ENCODE results near the gene EXO5. TPM values are rescaled to one million over a fixed set of nuclear protein-coding genes. Genes with fewer than 3 reads are reported as not detected.
"Not testable (repeated sequence)": the region's sequence is repeated elsewhere in the genome, so short reads cannot be mapped to it uniquely, and the experiment has no call there.

Gene EXO5
- total RNA-seq, 8 experiments from 2014 or later = 7.6 to 16.0 (median 10.7) TPM

- in situ Hi-C loops (cut with MboI; ENCODE audit: low pct_unique_long_range_greater_than_20kb in 2 of 9, low sequenced_read_pairs in 9 of 9, unreplicated experiment in 9 of 9) = no loop called here
- H3K27ac ChIP-seq = no peak overlapping the region
- H3K4me1 ChIP-seq (replicated peaks in 1 of 2) = no peaks in the 10 kb centered on the region
- no peak for ATAC-seq (replicated peaks in 6 of 8)
- H3K4me3 ChIP-seq = no peak overlapping the region
- WGBS, 10 experiments = 61 to 100% (median 90%) methylated on average over 1 to 2 of the region's 2 CpGs; no CpG with 5 or more reads in 1 of the 10 experiments
Measured at GRCh38 chr1:40519517-40519916, 10.9 kb downstream of the EXO5 start.

DNA sequence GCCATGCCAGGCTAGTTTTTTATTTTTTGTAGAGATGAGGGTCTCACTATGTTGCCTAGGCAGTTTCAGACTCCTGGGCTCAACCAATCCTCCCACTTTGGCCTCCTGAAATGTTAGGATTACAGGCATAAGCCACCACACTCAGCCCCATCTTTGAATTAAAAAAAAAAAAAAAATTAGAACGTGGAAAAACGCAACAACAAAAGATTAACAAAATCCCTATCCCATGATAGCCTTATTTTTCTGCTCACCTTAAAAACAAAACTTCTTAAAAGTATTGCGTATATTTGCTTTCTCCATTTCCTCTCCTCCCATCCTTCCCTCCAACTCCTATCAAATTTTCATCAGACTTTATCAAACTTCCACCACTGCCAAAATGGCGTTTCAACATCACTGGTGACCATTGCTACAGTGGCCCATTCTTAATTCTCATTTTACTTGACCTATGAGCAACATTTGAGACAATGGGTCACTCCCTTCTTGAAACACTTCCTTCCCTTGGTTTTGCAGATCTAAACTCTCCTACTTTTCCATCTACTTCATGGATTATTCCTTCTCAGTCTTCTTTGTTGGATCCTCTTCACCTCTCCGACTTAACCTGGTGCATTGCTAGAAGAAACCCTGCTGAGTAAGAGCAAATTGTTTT, 22.3 kb downstream of the EXO5 start:
- peak overlapping the region; percentile 52 to 75 (median 59) for H3K4me3 ChIP-seq
- H3K4me1 ChIP-seq (replicated peaks in 1 of 2) = peaks cover 4 to 12% of the 10 kb centered on the region in 2 donors
- H3K27ac ChIP-seq = peak overlapping the region; percentile 22 to 51
- peak in 6 of 8 experiments; percentile 0 to 34 (median 8) for ATAC-seq (replicated peaks in 6 of 8)
- WGBS, 10 experiments = 22 to 65% (median 47%) methylated on average over 3 to 5 of the region's 5 CpGs
- in situ Hi-C loops (cut with MboI; ENCODE audit: low pct_unique_long_range_greater_than_20kb in 2 of 9, low sequenced_read_pairs in 9 of 9, unreplicated experiment in 9 of 9) = no loop called here

- 0 to 2% (median 0%) methylated on average over 2 to 35 of the region's 35 CpGs; no CpG with 5 or more reads in 2 of the 10 experiments for WGBS, 10 experiments
- in situ Hi-C loops (cut with MboI; ENCODE audit: low pct_unique_long_range_greater_than_20kb in 2 of 9, low sequenced_read_pairs in 9 of 9, unreplicated experiment in 9 of 9) = no loop called here
- Histone ChIP-seq H3K27ac (peak within 1 kb of the TSS; percentile 22 to 51), H3K4me3 (peak within 1 kb of the TSS; percentile 52 to 75 (median 59)), H3K4me1 (replicated peaks in 1 of 2) (peaks cover 4 to 12% of the 10 kb centered on the region in 2 donors)
- ATAC-seq (replicated peaks in 6 of 8) = peak; percentile 98 to 100 (median 99)
Measured at GRCh38 chr1:40531381-40532061, 23.0 kb downstream of the EXO5 start, which contains the start of gene ZNF684. Gene ZNF684, plus strand, starts transcription at chr1:40531637. Its CDS starts 1,530 bp downstream, at chr1:40533167.

GRCh38 chr1:40532062-40532389, 23.5 kb downstream of the EXO5 start:
- WGBS, 10 experiments = 0 to 13% (median 0%) methylated on average over 1 to 3 of the region's 3 CpGs; no CpG with 5 or more reads in 3 of the 10 experiments
- H3K4me1 ChIP-seq (replicated peaks in 1 of 2) = peaks cover 4 to 12% of the 10 kb centered on the region in 2 donors
- in situ Hi-C loops (cut with MboI; ENCODE audit: low pct_unique_long_range_greater_than_20kb in 2 of 9, low sequenced_read_pairs in 9 of 9, unreplicated experiment in 9 of 9) = no loop called here
- H3K4me3 ChIP-seq = peak overlapping the region; percentile 52 to 75 (median 59)
- H3K27ac ChIP-seq = no peak overlapping the region
- no peak for ATAC-seq (replicated peaks in 6 of 8)

DNA sequence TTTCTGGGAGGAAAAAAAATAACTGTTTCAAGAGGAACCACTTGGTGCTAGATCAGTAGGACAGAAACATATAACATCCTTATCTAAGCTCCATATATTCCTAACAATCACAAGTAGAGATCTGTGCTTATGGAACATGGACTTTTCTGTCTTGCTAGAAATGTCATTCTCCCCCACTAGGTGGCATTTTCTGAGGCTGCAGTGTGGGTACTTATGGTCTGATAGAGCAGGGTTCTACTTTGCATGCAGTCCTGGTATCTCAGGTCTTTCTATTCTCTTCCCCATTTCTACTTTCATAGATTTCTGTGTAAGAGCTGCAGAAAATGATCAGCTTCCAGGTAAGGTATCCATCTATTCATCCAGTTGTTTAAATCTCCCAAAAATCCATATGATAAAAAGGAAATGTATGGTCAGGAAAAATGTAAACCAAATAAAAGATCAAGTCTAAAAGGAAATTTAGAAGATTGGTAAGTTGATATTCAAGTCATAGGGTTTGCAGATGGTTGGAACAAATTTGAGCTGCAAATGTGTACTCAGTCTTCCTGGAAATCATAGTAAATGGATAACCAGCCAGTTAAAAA, 24.4 kb downstream of the EXO5 start:
- peak overlapping the region in 1 of 5 donors; percentile 16 for H3K4me3 ChIP-seq
- peak in 1 of 8 experiments; percentile 10 for ATAC-seq (replicated peaks in 6 of 8)
- H3K4me1 ChIP-seq (replicated peaks in 1 of 2) = peaks cover 4 to 12% of the 10 kb centered on the region in 2 donors
- in situ Hi-C loops (cut with MboI; ENCODE audit: low pct_unique_long_range_greater_than_20kb in 2 of 9, low sequenced_read_pairs in 9 of 9, unreplicated experiment in 9 of 9) = no loop called here
- H3K27ac ChIP-seq = no peak overlapping the region

GRCh38 chr1:40534589-40534988, 26.0 kb downstream of the EXO5 start:
- Histone ChIP-seq H3K4me3 (no peak overlapping the region), H3K4me1 (replicated peaks in 1 of 2) (peaks cover 4 to 12% of the 10 kb centered on the region in 2 donors), H3K27ac (no peak overlapping the region)
- in situ Hi-C loops (cut with MboI; ENCODE audit: low pct_unique_long_range_greater_than_20kb in 2 of 9, low sequenced_read_pairs in 9 of 9, unreplicated experiment in 9 of 9) = no loop called here
- ATAC-seq (replicated peaks in 6 of 8) = no peak

DNA sequence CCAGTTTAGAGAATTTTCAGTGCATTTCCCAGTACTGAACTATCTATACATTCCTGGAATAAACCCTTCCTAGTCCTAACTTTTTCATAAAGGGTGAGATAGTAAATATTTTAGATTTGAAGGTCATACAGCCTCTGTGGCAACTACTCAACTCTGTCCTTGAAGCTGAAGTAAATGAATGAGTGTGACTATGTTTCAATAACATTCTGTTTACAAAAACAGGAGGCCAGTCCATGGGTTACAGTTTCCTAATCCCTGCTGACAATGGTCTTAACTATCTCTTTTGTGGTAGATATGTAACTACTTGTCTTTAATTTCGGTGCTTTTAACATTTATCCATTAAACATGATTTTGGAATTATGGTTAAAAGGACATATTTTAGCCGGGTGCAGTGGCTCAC, 27.2 kb downstream of the EXO5 start:
- WGBS, 10 experiments = 80 to 100% (median 96%) methylated on average over 1 to 2 of the region's 2 CpGs; no CpG with 5 or more reads in 4 of the 10 experiments
- no peak for ATAC-seq (replicated peaks in 6 of 8)
- H3K4me3 ChIP-seq = no peak overlapping the region
- in situ Hi-C loops (cut with MboI; ENCODE audit: low pct_unique_long_range_greater_than_20kb in 2 of 9, low sequenced_read_pairs in 9 of 9, unreplicated experiment in 9 of 9) = no loop called here
- H3K27ac ChIP-seq = no peak overlapping the region
- H3K4me1 ChIP-seq (replicated peaks in 1 of 2) = peaks cover 4 to 9% of the 10 kb centered on the region in 2 donors

DNA sequence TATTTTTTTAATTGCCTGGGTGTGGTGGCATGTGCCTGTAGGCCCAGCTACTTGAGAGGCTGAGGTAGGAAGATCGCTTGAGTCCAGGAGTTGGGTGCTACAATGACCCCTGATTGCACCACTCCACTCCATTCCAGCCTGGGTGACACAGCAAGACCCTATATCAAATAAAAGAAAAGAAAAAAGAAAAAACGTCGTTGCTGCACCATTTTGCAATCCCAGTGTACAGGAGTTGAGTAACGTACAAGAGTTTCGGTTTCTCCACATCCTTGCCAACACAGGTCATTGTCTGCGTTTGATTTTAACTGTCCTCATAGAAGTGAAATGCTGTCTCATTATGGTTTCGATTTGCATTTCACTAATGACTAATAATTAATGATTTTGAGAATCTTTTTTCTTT, 30.8 kb downstream of the EXO5 start:
- 61 to 96% (median 82%) methylated on average over 2 to 6 of the region's 7 CpGs for WGBS, 10 experiments
- Histone ChIP-seq H3K4me1 (replicated peaks in 1 of 2) (no peaks in the 10 kb centered on the region), H3K27ac (no peak overlapping the region), H3K4me3 (no peak overlapping the region)
- ATAC-seq (replicated peaks in 6 of 8) = no peak
- in situ Hi-C loops (cut with MboI; ENCODE audit: low pct_unique_long_range_greater_than_20kb in 2 of 9, low sequenced_read_pairs in 9 of 9, unreplicated experiment in 9 of 9) = no loop called here

- Histone ChIP-seq H3K4me1 (replicated peaks in 1 of 2) (no peaks in the 10 kb centered on the region), H3K4me3 (no peak overlapping the region), H3K27ac (no peak overlapping the region)
- in situ Hi-C loops (cut with MboI; ENCODE audit: low pct_unique_long_range_greater_than_20kb in 2 of 9, low sequenced_read_pairs in 9 of 9, unreplicated experiment in 9 of 9) = no loop called here
- no peak for ATAC-seq (replicated peaks in 6 of 8)
- WGBS, 10 experiments = 90 to 100% (median 99%) methylated on average over 1 to 4 of the region's 4 CpGs
Measured at GRCh38 chr1:40546957-40547356, 38.4 kb downstream of the EXO5 start.

DNA sequence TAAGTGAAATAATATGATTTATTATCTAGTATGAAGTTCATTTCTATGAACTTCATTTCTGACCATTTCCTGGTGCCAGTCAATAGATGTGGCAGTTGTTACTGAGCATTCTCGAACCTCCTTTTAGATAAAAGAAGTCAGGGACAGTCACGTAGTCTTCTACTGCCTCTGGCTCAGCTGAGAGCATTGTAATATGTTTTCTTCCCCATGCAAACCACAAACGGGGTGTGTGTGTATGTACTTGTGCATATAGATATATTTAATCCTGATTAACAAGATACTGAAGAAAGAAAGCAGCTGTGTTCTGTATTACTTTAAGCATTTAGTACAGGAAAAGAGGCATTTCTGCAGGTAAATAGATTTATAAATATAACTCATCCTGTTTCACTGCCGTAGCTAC, 44.5 kb downstream of the EXO5 start:
- no peak overlapping the region for H3K27ac ChIP-seq
- H3K4me1 ChIP-seq (replicated peaks in 1 of 2) = no peaks in the 10 kb centered on the region
- no peak overlapping the region for H3K4me3 ChIP-seq
- 14 to 100% (median 86%) methylated on average over 1 to 4 of the region's 4 CpGs; no CpG with 5 or more reads in 1 of the 10 experiments for whole genome bisulfite sequencing, 10 experiments
- ATAC-seq (replicated peaks in 6 of 8) = peak in 3 of 8 experiments; percentile 37 to 94 (median 77)
- in situ Hi-C loops (cut with MboI; ENCODE audit: low pct_unique_long_range_greater_than_20kb in 2 of 9, low sequenced_read_pairs in 9 of 9, unreplicated experiment in 9 of 9) = no loop called here

DNA sequence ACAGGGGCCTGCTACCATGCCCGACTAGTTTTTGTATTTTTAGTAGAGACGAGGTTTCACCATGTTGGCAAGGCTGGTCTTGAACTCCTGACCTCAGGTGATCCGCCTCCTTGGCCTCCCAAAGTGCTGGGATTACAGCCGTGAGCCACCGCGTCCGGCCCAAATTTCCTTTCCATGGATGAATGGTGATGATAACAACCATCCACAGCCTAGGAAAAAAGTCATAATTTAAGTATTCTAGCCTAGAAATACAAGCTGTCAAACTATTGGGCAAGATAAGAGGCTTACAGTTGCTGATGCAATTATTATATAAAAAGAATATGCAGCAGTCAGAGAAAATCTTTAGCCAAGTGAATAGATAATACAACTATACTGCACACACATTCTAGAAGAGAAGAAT, 46.2 kb downstream of the EXO5 start:
- ATAC-seq (replicated peaks in 6 of 8); in situ Hi-C loops (cut with MboI; ENCODE audit: low pct_unique_long_range_greater_than_20kb in 2 of 9, low sequenced_read_pairs in 9 of 9, unreplicated experiment in 9 of 9): not testable (repeated sequence)
- WGBS, 10 experiments = 20 to 92% (median 73%) methylated on average over 1 to 7 of the region's 7 CpGs; no CpG with 5 or more reads in 3 of the 10 experiments

DNA sequence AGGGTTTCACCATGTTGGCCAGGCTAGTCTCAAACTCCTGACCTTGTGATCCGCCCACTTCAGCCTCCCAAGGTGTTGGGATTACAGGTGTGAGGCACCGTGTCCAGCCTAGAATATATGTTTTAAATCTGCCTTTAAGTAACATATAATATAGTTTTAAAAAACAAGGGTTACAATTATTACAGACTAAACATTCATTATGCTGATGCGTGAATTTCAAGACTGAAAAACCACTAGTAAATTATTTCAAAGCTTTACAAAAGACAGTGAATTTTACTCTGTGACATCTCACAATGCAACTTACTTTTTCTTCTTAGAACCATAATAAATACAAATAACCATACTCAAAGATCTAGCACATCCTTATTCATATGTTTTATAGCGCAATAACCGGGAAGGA, 47.6 kb downstream of the EXO5 start:
- no peak overlapping the region for H3K27ac ChIP-seq
- no peak for ATAC-seq (replicated peaks in 6 of 8)
- no peak overlapping the region for H3K4me3 ChIP-seq
- WGBS, 10 experiments = 74 to 100% (median 89%) methylated on average over 1 to 5 of the region's 5 CpGs; no CpG with 5 or more reads in 1 of the 10 experiments
- no peaks in the 10 kb centered on the region for H3K4me1 ChIP-seq (replicated peaks in 1 of 2)
- in situ Hi-C loops (cut with MboI; ENCODE audit: low pct_unique_long_range_greater_than_20kb in 2 of 9, low sequenced_read_pairs in 9 of 9, unreplicated experiment in 9 of 9) = no loop called here

More for the DNA sequence above, 46.2 kb downstream of the EXO5 start:
- not testable (repeated sequence) for H3K4me1 ChIP-seq (replicated peaks in 1 of 2); H3K4me3 ChIP-seq; H3K27ac ChIP-seq

- H3K27ac ChIP-seq; in situ Hi-C loops (cut with MboI; ENCODE audit: low pct_unique_long_range_greater_than_20kb in 2 of 9, low sequenced_read_pairs in 9 of 9, unreplicated experiment in 9 of 9); ATAC-seq (replicated peaks in 6 of 8); H3K4me3 ChIP-seq; H3K4me1 ChIP-seq (replicated peaks in 1 of 2): not testable (repeated sequence)
- WGBS, 10 experiments = 100% methylated on average over 1 of the region's 1 CpG; no CpG with 5 or more reads in 9 of the 10 experiments
Measured at GRCh38 chr1:40558241-40558640, 49.7 kb downstream of the EXO5 start.

Data from motor neuron (in vitro differentiated cells).